HCT116 (cell line): ENCODE results near the gene CENPH.
"Not testable (repeated sequence)": the region's sequence is repeated elsewhere in the genome, so short reads cannot be mapped to it uniquely, and the experiment has no call there.

Source experiments
- REST ChIP-seq: IDR thresholded peaks from 2 replicates; pipeline ENCODE4 v1.6.1; 2012; ENCODE audit warnings: low read depth
- TF ChIP-seq, protein P1 (sequence below), 3 experiments: fragments of 200-600 bp in 1 of 3; sonication (generic) in 1 of 3; IDR thresholded peaks in 2 of 3; conservative IDR thresholded peaks in 1 of 3; 2 replicates each; pipeline ENCODE4 v1.5.1; 2012 to 2017; ENCODE audit warnings: low read depth in 2 of 3, low read length in 2 of 3, antibody characterized with exemption in 1 of 3, borderline replicate concordance in 1 of 3, control low read depth in 1 of 3, mild to moderate bottlenecking in 1 of 3, mixed read lengths in 1 of 3, mixed run types in 1 of 3, moderate library complexity in 1 of 3; ENCODE audit not compliant: insufficient read depth in 1 of 3

- not testable (repeated sequence) for TF ChIP-seq REST
- TF ChIP-seq, protein P1, sequence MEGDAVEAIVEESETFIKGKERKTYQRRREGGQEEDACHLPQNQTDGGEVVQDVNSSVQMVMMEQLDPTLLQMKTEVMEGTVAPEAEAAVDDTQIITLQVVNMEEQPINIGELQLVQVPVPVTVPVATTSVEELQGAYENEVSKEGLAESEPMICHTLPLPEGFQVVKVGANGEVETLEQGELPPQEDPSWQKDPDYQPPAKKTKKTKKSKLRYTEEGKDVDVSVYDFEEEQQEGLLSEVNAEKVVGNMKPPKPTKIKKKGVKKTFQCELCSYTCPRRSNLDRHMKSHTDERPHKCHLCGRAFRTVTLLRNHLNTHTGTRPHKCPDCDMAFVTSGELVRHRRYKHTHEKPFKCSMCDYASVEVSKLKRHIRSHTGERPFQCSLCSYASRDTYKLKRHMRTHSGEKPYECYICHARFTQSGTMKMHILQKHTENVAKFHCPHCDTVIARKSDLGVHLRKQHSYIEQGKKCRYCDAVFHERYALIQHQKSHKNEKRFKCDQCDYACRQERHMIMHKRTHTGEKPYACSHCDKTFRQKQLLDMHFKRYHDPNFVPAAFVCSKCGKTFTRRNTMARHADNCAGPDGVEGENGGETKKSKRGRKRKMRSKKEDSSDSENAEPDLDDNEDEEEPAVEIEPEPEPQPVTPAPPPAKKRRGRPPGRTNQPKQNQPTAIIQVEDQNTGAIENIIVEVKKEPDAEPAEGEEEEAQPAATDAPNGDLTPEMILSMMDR (IDR thresholded peaks at IDR 0.05 in 2 of 3, conservative IDR thresholded peaks at IDR 0.05 in 1 of 3; ENCODE audit: borderline replicate concordance in 1 of 3, insufficient read depth in 1 of 3, low read depth in 2 of 3, low read length in 2 of 3), result not testable (repeated sequence)
Measured at GRCh38 chr5:69181659-69182293, 7.6 kb upstream of the CENPH start.
